Measurements from ENCODE around the gene SQOR. TPM values are rescaled to one million over a fixed set of nuclear protein-coding genes. Genes with fewer than 3 reads are reported as not detected.

Gene SQOR
- total RNA-seq, 5 donors from 2014 or later (not counting 1 experiment from before 2014, with no cell fraction given): 29.5 to 43.0 (median 33.4) TPM

DNA sequence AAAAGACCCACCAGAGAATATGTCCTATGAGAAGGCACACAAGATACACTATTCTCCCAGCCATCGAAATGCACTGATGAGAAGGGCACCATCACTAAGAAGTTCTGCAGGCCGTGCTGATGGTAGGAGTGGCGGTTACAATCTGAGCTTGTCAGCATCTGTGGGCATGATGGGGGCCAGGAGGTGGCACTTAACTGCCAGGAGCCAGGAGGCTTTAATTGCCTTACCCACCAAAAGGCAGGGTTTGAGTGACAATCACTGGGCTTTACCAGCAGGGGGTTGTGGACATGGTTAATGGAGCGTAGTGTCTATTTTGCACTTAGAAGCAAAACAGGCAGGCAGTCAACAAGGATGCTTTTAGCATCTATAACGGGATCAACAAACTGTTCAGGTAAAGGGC lies 16.0 kb upstream of the SQOR start:
- Histone ChIP-seq H3K27ac (ENCODE audit: low read length) (no peak overlapping the region), H3K9me3 (no peaks in the 10 kb centered on the region), H3K4me1 (ENCODE audit: control insufficient read depth in 1 of 2, extremely low read depth in 1 of 2, insufficient read depth in 2 of 2, low read length in 2 of 2) (no peaks in the 10 kb centered on the region), H3K4me3 (ENCODE audit: control insufficient read depth in 1 of 2, extremely low read depth in 1 of 2, low read length in 1 of 2) (no peak overlapping the region), H3K36me3 (ENCODE audit: control insufficient read depth in 2 of 2, extremely low read depth in 1 of 2, insufficient read depth in 1 of 2, low read length in 1 of 2) (no peaks in the 10 kb centered on the region), H3K27me3 (replicated peaks in 1 of 2; ENCODE audit: control insufficient read depth in 2 of 2, extremely low read depth in 1 of 2, insufficient read depth in 2 of 2, low read length in 1 of 2) (no peaks in the 10 kb centered on the region)
- Mint-ChIP-seq H3K4me3 (no peak overlapping the region), H3K4me1 (no peaks in the 10 kb centered on the region), H3K9me3 (peaks cover 0 to 3% (median 0%) of the 10 kb centered on the region in 3 donors), H3K27me3 (no peaks in the 10 kb centered on the region), H3K27ac (no peak overlapping the region), H3K36me3 (peaks cover 3% of the 10 kb centered on the region)
- ChIA-PET POLR2A (no interaction called here), CTCF (no interaction called here)
- WGBS (ENCODE audit: insufficient coverage): 100% methylated on average over 3 of the region's 5 CpGs
- ATAC-seq (replicated peaks in 1 of 4) (peak in 1 of 4 experiments; percentile 32), DNase-seq (no peak)

- Histone ChIP-seq H3K4me3 (ENCODE audit: control insufficient read depth in 1 of 2, extremely low read depth in 1 of 2, low read length in 1 of 2) (no peak overlapping the region), H3K27me3 (replicated peaks in 1 of 2; ENCODE audit: control insufficient read depth in 2 of 2, extremely low read depth in 1 of 2, insufficient read depth in 2 of 2, low read length in 1 of 2) (no peaks in the 10 kb centered on the region), H3K4me1 (ENCODE audit: control insufficient read depth in 1 of 2, extremely low read depth in 1 of 2, insufficient read depth in 2 of 2, low read length in 2 of 2) (no peaks in the 10 kb centered on the region), H3K9me3 (no peaks in the 10 kb centered on the region), H3K27ac (ENCODE audit: low read length) (no peak overlapping the region), H3K36me3 (ENCODE audit: control insufficient read depth in 2 of 2, extremely low read depth in 1 of 2, insufficient read depth in 1 of 2, low read length in 1 of 2) (no peaks in the 10 kb centered on the region)
- ATAC-seq (replicated peaks in 1 of 4): no peak
- ChIA-PET CTCF (no interaction called here), POLR2A (no interaction called here)
- peaks cover 0 to 8% (median 5%) of the 10 kb centered on the region in 3 donors for H3K4me1 Mint-ChIP-seq
- H3K4me3 Mint-ChIP-seq: no peak overlapping the region
- H3K27me3 Mint-ChIP-seq: no peaks in the 10 kb centered on the region
- H3K27ac Mint-ChIP-seq: no peak overlapping the region
- H3K9me3 Mint-ChIP-seq: peaks cover 9 to 20% (median 15%) of the 10 kb centered on the region in 3 donors
- no peaks in the 10 kb centered on the region for H3K36me3 Mint-ChIP-seq
- DNase-seq: no peak
- 100% methylated on average over 2 of the region's 7 CpGs for WGBS (ENCODE audit: insufficient coverage)
Observed at GRCh38 chr15:45628136-45628535, 6.7 kb upstream of the SQOR start.

GRCh38 chr15:45630917-45631691 lies 3.7 kb upstream of the SQOR start:
- no peak overlapping the region for H3K27ac ChIP-seq (ENCODE audit: low read length)
- H3K27ac Mint-ChIP-seq: peak overlapping the region in 1 of 2 donors; percentile 30
- WGBS (ENCODE audit: insufficient coverage): no CpG with 5 or more reads among the region's 7 CpGs
- H3K4me3 Mint-ChIP-seq: no peak overlapping the region
- H3K36me3 Mint-ChIP-seq: no peaks in the 10 kb centered on the region
- peaks cover 9 to 16% (median 11%) of the 10 kb centered on the region in 3 donors for H3K9me3 Mint-ChIP-seq
- no peak overlapping the region for H3K4me3 ChIP-seq (ENCODE audit: control insufficient read depth in 1 of 2, extremely low read depth in 1 of 2, low read length in 1 of 2)
- CTCF ChIA-PET: interaction anchor here in 1 of 2 donors (0.7 kb wide), 1 partner anchor 172 kb away, joined by 3 read pairs; no protein-coding TSS in a partner anchor
- H3K4me1 ChIP-seq (ENCODE audit: control insufficient read depth in 1 of 2, extremely low read depth in 1 of 2, insufficient read depth in 2 of 2, low read length in 2 of 2): peaks cover under 1 to 15% of the 10 kb centered on the region in 2 experiments
- H3K36me3 ChIP-seq (ENCODE audit: control insufficient read depth in 2 of 2, extremely low read depth in 1 of 2, insufficient read depth in 1 of 2, low read length in 1 of 2): no peaks in the 10 kb centered on the region
- H3K27me3 ChIP-seq (replicated peaks in 1 of 2; ENCODE audit: control insufficient read depth in 2 of 2, extremely low read depth in 1 of 2, insufficient read depth in 2 of 2, low read length in 1 of 2): no peaks in the 10 kb centered on the region
- H3K9me3 ChIP-seq: no peaks in the 10 kb centered on the region
- POLR2A ChIA-PET: no interaction called here
- DNase-seq (no peak), ATAC-seq (replicated peaks in 1 of 4) (no peak)
- peaks cover 10 to 19% (median 17%) of the 10 kb centered on the region in 3 donors for H3K4me1 Mint-ChIP-seq
- no peaks in the 10 kb centered on the region for H3K27me3 Mint-ChIP-seq

DNA sequence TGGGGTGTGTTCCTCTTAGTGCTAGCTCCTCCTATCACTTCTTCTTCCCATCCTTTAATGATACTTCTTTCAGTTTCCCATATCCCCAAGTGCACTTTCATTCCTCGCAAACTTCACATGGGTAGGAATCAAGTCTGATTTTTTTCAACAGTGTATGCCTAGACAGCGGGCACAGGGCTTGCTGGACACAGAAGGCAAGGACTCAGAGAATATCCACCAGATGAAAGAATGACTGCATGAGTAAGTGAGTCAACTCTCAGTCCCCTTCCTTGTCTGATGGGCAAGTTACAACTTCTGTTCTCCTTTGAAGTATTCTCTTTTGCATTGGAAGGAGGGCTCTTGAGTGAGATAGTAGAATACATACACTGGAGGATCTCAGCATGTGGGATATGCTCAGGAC lies 3.1 kb upstream of the SQOR start:
- CTCF ChIA-PET: interaction anchor here in 1 of 2 donors (0.7 kb wide), 1 partner anchor 173 kb away, joined by 3 read pairs; no protein-coding TSS in a partner anchor
- Mint-ChIP-seq H3K9me3 (peaks cover 4 to 9% (median 6%) of the 10 kb centered on the region in 3 donors), H3K36me3 (no peaks in the 10 kb centered on the region), H3K27ac (peak overlapping the region in 1 of 2 donors; percentile 30), H3K4me3 (no peak overlapping the region), H3K4me1 (peaks cover 10 to 20% (median 19%) of the 10 kb centered on the region in 3 donors), H3K27me3 (no peaks in the 10 kb centered on the region)
- Histone ChIP-seq H3K4me1 (ENCODE audit: control insufficient read depth in 1 of 2, extremely low read depth in 1 of 2, insufficient read depth in 2 of 2, low read length in 2 of 2) (peaks cover 7 to 21% of the 10 kb centered on the region in 2 experiments), H3K36me3 (ENCODE audit: control insufficient read depth in 2 of 2, extremely low read depth in 1 of 2, insufficient read depth in 1 of 2, low read length in 1 of 2) (no peaks in the 10 kb centered on the region), H3K27me3 (replicated peaks in 1 of 2; ENCODE audit: control insufficient read depth in 2 of 2, extremely low read depth in 1 of 2, insufficient read depth in 2 of 2, low read length in 1 of 2) (no peaks in the 10 kb centered on the region), H3K27ac (ENCODE audit: low read length) (no peak overlapping the region), H3K4me3 (ENCODE audit: control insufficient read depth in 1 of 2, extremely low read depth in 1 of 2, low read length in 1 of 2) (no peak overlapping the region), H3K9me3 (no peaks in the 10 kb centered on the region)
- no CpG with 5 or more reads among the region's 2 CpGs for WGBS (ENCODE audit: insufficient coverage)
- no peak for DNase-seq
- ATAC-seq (replicated peaks in 1 of 4): no peak
- POLR2A ChIA-PET: no interaction called here

DNA sequence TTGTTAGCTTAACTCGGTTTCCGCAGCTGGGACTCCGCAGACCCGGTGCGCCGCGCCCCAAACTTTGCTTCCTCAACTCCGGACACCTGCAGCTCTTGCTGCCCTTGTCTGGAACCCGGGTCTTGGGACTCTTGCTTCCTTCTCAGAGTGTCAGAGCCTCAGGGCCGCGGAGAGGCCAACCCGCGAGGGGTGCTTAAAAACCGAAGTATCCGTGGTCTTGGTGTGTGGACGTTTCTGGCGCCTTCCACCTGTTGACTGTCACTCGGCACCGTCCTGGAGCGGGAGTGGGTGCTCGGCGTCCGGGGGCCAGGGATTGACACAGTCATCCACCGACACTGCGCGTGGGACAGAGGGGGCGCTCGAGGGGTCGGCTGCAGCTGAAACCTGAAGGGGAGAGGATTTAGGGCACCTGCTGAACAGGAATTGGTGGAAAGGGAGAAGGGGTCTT lies 386 bp downstream of the SQOR start:
- DNase-seq (peak; percentile 9 to 75 (median 54)), ATAC-seq (replicated peaks in 1 of 4) (peak; percentile 58 to 67 (median 62))
- peak overlapping the region; percentile 79 for H3K27ac ChIP-seq (ENCODE audit: low read length)
- Mint-ChIP-seq H3K36me3 (peaks cover 9% of the 10 kb centered on the region), H3K9me3 (no peaks in the 10 kb centered on the region), H3K27ac (peak overlapping the region; percentile 97 to 98), H3K4me1 (peaks cover 44 to 54% (median 53%) of the 10 kb centered on the region in 3 donors), H3K4me3 (peak overlapping the region; percentile 93 to 99 (median 96)), H3K27me3 (no peaks in the 10 kb centered on the region)
- H3K36me3 ChIP-seq (ENCODE audit: control insufficient read depth in 2 of 2, extremely low read depth in 1 of 2, insufficient read depth in 1 of 2, low read length in 1 of 2): peaks cover 0 to 5% of the 10 kb centered on the region in 2 donors
- no peaks in the 10 kb centered on the region for H3K9me3 ChIP-seq
- ChIA-PET POLR2A (interaction anchor here in 1 of 2 donors (1.0 kb wide), 1 partner anchor 48 kb away, joined by 5 read pairs; the partner anchor contains the start of gene BLOC1S6), CTCF (interaction anchor here in 1 of 2 donors (1.5 kb wide), 1 partner anchor 48 kb away, joined by 4 read pairs; the partner anchor contains the start of gene BLOC1S6)
- peaks cover 15 to 39% of the 10 kb centered on the region in 2 experiments for H3K4me1 ChIP-seq (ENCODE audit: control insufficient read depth in 1 of 2, extremely low read depth in 1 of 2, insufficient read depth in 2 of 2, low read length in 2 of 2)
- no peaks in the 10 kb centered on the region for H3K27me3 ChIP-seq (replicated peaks in 1 of 2; ENCODE audit: control insufficient read depth in 2 of 2, extremely low read depth in 1 of 2, insufficient read depth in 2 of 2, low read length in 1 of 2)
- H3K4me3 ChIP-seq (ENCODE audit: control insufficient read depth in 1 of 2, extremely low read depth in 1 of 2, low read length in 1 of 2): peak overlapping the region; percentile 93 to 96
- 0% methylated on average over 24 of the region's 29 CpGs for WGBS (ENCODE audit: insufficient coverage)

DNA sequence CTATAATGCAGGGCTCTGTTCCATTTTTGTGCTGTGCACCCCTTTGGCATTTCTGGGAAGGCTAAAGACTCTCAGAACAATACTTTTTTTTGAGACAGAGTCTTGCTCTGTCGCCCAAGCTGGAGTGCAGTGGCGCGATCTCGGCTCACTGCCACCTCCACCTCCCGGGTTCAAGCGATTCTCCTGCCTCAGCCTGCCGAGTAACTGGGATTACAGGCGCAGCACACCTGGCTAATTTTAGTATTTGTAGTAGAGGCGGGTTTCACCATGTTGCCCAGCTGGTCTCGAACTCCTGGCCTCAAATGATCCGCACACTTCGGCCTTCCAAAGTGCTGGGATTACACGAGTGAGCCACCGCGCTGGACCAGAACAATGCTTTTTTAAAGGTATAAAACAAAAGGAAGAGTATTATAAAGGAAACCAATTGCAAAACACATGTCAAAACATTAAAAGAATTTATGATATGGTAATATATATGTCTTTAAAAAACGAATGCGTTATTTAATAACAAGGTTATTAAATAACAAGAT lies 999 bp downstream of the SQOR start:
- CTCF ChIA-PET: no interaction called here

More for the DNA sequence above, 999 bp downstream of the SQOR start:
- ATAC-seq (replicated peaks in 1 of 4) (no peak), DNase-seq (no peak)
- Mint-ChIP-seq H3K4me1 (peaks cover 45 to 61% (median 59%) of the 10 kb centered on the region in 3 donors), H3K4me3 (peak overlapping the region; percentile 93 to 99 (median 96)), H3K9me3 (no peaks in the 10 kb centered on the region), H3K27me3 (no peaks in the 10 kb centered on the region), H3K27ac (peak overlapping the region; percentile 97 to 98), H3K36me3 (peaks cover 9% of the 10 kb centered on the region)
- POLR2A ChIA-PET: interaction anchor here in 1 of 2 donors (1.0 kb wide), 1 partner anchor 48 kb away, joined by 5 read pairs; the partner anchor contains the start of gene BLOC1S6
- whole genome bisulfite sequencing (ENCODE audit: insufficient coverage): 17% methylated on average over 1 of the region's 17 CpGs
- H3K36me3 ChIP-seq (ENCODE audit: control insufficient read depth in 2 of 2, extremely low read depth in 1 of 2, insufficient read depth in 1 of 2, low read length in 1 of 2): peaks cover 0 to 7% of the 10 kb centered on the region in 2 donors
- no peaks in the 10 kb centered on the region for H3K9me3 ChIP-seq
- H3K4me1 ChIP-seq (ENCODE audit: control insufficient read depth in 1 of 2, extremely low read depth in 1 of 2, insufficient read depth in 2 of 2, low read length in 2 of 2): peaks cover 15 to 39% of the 10 kb centered on the region in 2 experiments
- H3K4me3 ChIP-seq (ENCODE audit: control insufficient read depth in 1 of 2, extremely low read depth in 1 of 2, low read length in 1 of 2): peak overlapping the region; percentile 93 to 96
- no peaks in the 10 kb centered on the region for H3K27me3 ChIP-seq (replicated peaks in 1 of 2; ENCODE audit: control insufficient read depth in 2 of 2, extremely low read depth in 1 of 2, insufficient read depth in 2 of 2, low read length in 1 of 2)
- peak overlapping the region; percentile 79 for H3K27ac ChIP-seq (ENCODE audit: low read length)
